Measurements from ENCODE around the gene FYN. TPM values are rescaled to one million over a fixed set of nuclear protein-coding genes. Genes with fewer than 3 reads are reported as not detected.

FYN gene
- total and polyA plus RNA-seq, 2 experiments from 2014 or later: 58.6 to 166 TPM

DNA sequence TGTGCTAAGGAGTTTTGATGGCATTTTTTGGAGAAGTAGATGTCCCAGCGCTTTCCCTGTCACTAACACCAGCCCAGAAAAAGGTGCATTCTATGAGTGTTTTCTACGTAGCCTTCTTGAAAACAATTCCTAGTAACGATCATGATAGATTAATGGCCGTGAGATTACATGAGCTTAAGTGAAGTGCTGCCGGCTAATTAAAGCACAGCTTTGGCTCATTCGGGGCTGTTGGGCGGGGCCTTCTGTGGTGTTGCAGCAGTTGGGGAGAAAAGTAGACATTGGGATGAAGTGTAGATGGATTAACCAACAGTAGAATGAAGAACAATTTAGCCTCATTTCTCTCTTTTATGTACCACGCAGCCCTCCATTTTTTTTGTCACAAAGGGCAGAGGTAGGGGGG is 246.8 kb downstream of the FYN start:
- peak; percentile 40 for DNase-seq
- in situ Hi-C loops (cut with MboI): no loop called here

DNA sequence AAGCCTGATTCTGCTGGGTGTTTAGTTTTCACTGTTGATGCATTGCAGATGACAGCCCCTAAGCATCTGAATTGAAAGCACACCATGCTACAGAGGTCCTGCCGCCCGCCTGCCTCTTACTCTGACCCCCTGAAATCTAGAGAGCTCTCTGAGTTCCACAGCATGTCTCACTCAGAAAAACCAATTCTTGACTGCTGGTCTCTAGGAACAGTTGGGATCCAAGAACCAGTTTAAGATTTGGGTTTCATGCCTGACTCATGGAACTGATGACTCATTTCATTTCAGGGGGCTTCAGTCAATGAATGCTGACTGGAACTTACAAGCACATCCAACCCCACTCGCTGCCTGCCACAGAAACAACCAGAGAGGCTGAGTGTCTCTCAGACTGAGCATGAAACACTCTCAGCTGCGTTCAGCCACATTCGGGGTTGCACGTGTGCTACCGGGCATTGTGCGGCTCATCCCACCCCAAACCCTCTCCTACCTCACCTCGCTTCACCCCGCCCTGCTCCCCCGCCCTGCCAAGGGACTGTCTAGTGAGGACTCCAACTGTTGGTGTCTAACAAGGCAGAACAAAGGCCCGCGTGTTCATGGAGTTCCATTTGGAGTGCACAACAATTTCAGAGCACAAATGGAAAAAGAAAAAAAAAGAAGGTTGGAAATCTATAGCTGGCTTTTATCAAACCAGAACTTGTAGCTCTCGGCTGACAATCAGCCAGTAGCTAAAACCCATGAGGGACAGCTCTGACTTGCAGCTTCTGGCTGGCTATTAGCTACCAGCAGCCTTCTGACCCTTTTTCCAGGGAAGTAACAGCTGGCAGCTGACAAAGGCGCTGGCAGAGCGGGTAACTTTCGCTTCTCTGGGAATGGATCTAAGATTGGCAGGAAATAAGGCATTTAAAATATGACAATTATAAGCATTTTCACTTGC is 247.5 kb downstream of the FYN start:
- in situ Hi-C loops (cut with MboI): no loop called here
- WGBS, 2 experiments (ENCODE audit: low coverage in 1 of 2, low lambda C conversion rate in 2 of 2, missing lambda C conversion rate in 2 of 2): 5% methylated on average over 17 of the region's 17 CpGs
- Histone ChIP-seq H3K9me3 (ENCODE audit: low read depth) (no peaks in the 10 kb centered on the region), H3K4me2 (ENCODE audit: unreplicated experiment) (peak overlapping the region; percentile 98), H3K27me3 (replicated peaks; ENCODE audit: insufficient read depth) (no peaks in the 10 kb centered on the region), H3F3A (ENCODE audit: insufficient read depth) (peaks cover 27% of the 10 kb centered on the region), H4K20me1 (ENCODE audit: insufficient read depth) (no peaks in the 10 kb centered on the region), H3K9ac (peak overlapping the region; percentile 66), H3K4me3 (peak overlapping the region; percentile 65), H3K4me1 (ENCODE audit: insufficient read depth) (peaks cover 37% of the 10 kb centered on the region), H3K27ac (peak overlapping the region; percentile 42), H3K36me3 (ENCODE audit: low read depth) (no peaks in the 10 kb centered on the region), H3K79me2 (ENCODE audit: insufficient read depth) (no peaks in the 10 kb centered on the region), H2AFZ (peak overlapping the region; percentile 78), H3K9me2 (ENCODE audit: insufficient read depth) (no peaks in the 10 kb centered on the region)
- DNase-seq: peak; percentile 77
- TF ChIP-seq EZH2 (IDR thresholded peaks at IDR 0.05; ENCODE audit: insufficient read depth, poor library complexity, severe bottlenecking) (no peak), EZH2phosphoT487 (IDR thresholded peaks at IDR 0.05; ENCODE audit: insufficient read depth, low read depth) (no peak)

More for the DNA sequence above, 246.8 kb downstream of the FYN start:
- Histone ChIP-seq H3F3A (ENCODE audit: insufficient read depth) (peaks cover 27% of the 10 kb centered on the region), H3K4me1 (ENCODE audit: insufficient read depth) (peaks cover 37% of the 10 kb centered on the region), H3K9ac (peak overlapping the region; percentile 66), H3K36me3 (ENCODE audit: low read depth) (no peaks in the 10 kb centered on the region), H4K20me1 (ENCODE audit: insufficient read depth) (no peaks in the 10 kb centered on the region), H3K79me2 (ENCODE audit: insufficient read depth) (no peaks in the 10 kb centered on the region), H3K9me2 (ENCODE audit: insufficient read depth) (no peaks in the 10 kb centered on the region), H2AFZ (peak overlapping the region; percentile 78), H3K27me3 (replicated peaks; ENCODE audit: insufficient read depth) (no peaks in the 10 kb centered on the region), H3K9me3 (ENCODE audit: low read depth) (no peaks in the 10 kb centered on the region), H3K27ac (peak overlapping the region; percentile 42), H3K4me2 (ENCODE audit: unreplicated experiment) (peak overlapping the region; percentile 98), H3K4me3 (peak overlapping the region; percentile 65)
- WGBS, 2 experiments (ENCODE audit: low coverage in 1 of 2, low lambda C conversion rate in 2 of 2, missing lambda C conversion rate in 2 of 2): 5% methylated on average over 8 of the region's 8 CpGs
- TF ChIP-seq EZH2phosphoT487 (IDR thresholded peaks at IDR 0.05; ENCODE audit: insufficient read depth, low read depth) (no peak), EZH2 (IDR thresholded peaks at IDR 0.05; ENCODE audit: insufficient read depth, poor library complexity, severe bottlenecking) (no peak)

GRCh38 chr6:111625099-111625416 is 248.2 kb downstream of the FYN start:
- Histone ChIP-seq H3K36me3 (ENCODE audit: low read depth) (no peaks in the 10 kb centered on the region), H3K27me3 (replicated peaks; ENCODE audit: insufficient read depth) (no peaks in the 10 kb centered on the region), H3K9me3 (ENCODE audit: low read depth) (no peaks in the 10 kb centered on the region), H3K9ac (peak overlapping the region; percentile 66; the same call in 1 of the 2 replicates), H3K4me2 (ENCODE audit: unreplicated experiment) (peak overlapping the region; percentile 98), H3K27ac (no peak overlapping the region), H3K79me2 (ENCODE audit: insufficient read depth) (no peaks in the 10 kb centered on the region), H2AFZ (peak overlapping the region; percentile 78), H4K20me1 (ENCODE audit: insufficient read depth) (no peaks in the 10 kb centered on the region), H3F3A (ENCODE audit: insufficient read depth) (peaks cover 27% of the 10 kb centered on the region), H3K4me3 (no peak overlapping the region), H3K9me2 (ENCODE audit: insufficient read depth) (no peaks in the 10 kb centered on the region), H3K4me1 (ENCODE audit: insufficient read depth) (peaks cover 37% of the 10 kb centered on the region)
- 84 to 86% methylated on average over 3 of the region's 3 CpGs for WGBS, 2 experiments (ENCODE audit: low coverage in 1 of 2, low lambda C conversion rate in 2 of 2, missing lambda C conversion rate in 2 of 2)
- DNase-seq: no peak
- in situ Hi-C loops (cut with MboI): no loop called here
- TF ChIP-seq EZH2 (IDR thresholded peaks at IDR 0.05; ENCODE audit: insufficient read depth, poor library complexity, severe bottlenecking): no peak
- TF ChIP-seq EZH2phosphoT487 (IDR thresholded peaks at IDR 0.05; ENCODE audit: insufficient read depth, low read depth): no peak

DNA sequence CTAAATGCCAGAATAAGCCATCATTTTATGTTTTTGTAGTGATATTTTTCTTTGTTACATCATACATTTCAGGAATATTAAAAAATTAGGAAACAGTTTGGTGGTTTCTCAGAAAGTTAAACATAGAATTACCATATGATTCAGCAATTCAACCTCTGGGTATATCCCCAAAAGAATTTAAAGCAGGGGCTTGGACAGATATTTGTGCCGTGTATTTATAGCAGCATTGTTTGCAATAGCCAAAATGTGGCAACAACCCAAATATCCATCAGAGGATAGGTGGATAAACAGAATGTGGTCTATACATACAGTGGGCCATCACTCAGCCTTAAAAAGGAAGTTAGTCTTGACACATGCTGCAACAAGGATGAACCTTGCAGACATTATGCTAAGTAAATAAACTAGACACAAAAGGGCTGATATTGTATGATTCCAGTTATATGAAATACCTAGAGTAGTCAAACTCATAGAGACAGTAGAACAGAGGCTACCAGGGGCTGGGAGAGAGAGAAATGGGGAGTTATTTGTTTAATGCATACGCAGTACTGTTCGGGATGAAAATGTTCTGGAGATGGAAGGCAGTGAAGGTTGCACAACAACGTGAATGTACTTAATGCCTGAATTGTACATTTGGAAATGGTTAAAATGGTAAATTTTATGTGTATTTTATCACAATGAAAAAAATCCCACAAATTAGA is 248.7 kb downstream of the FYN start:
- no peaks in the 10 kb centered on the region for H3K27me3 ChIP-seq (replicated peaks; ENCODE audit: insufficient read depth)
- H3K9ac ChIP-seq: no peak overlapping the region
- no peaks in the 10 kb centered on the region for H3K79me2 ChIP-seq (ENCODE audit: insufficient read depth)
- no peak overlapping the region for H2AFZ ChIP-seq
- no peak overlapping the region for H3K4me2 ChIP-seq (ENCODE audit: unreplicated experiment)
- H3K27ac ChIP-seq: no peak overlapping the region
- in situ Hi-C loops (cut with MboI): no loop called here
- H3F3A ChIP-seq (ENCODE audit: insufficient read depth): peaks cover 27% of the 10 kb centered on the region
- WGBS, 2 experiments (ENCODE audit: low coverage in 1 of 2, low lambda C conversion rate in 2 of 2, missing lambda C conversion rate in 2 of 2): 94 to 95% methylated on average over 4 of the region's 4 CpGs
- no peaks in the 10 kb centered on the region for H3K36me3 ChIP-seq (ENCODE audit: low read depth)
- DNase-seq: no peak
- TF ChIP-seq EZH2phosphoT487 (IDR thresholded peaks at IDR 0.05; ENCODE audit: insufficient read depth, low read depth) (no peak), EZH2 (IDR thresholded peaks at IDR 0.05; ENCODE audit: insufficient read depth, poor library complexity, severe bottlenecking) (no peak)
- no peaks in the 10 kb centered on the region for H4K20me1 ChIP-seq (ENCODE audit: insufficient read depth)
- H3K9me2 ChIP-seq (ENCODE audit: insufficient read depth): no peaks in the 10 kb centered on the region
- H3K4me3 ChIP-seq: no peak overlapping the region
- peaks cover 37% of the 10 kb centered on the region for H3K4me1 ChIP-seq (ENCODE audit: insufficient read depth)
- H3K9me3 ChIP-seq (ENCODE audit: low read depth): no peaks in the 10 kb centered on the region
